ENCODE results near the gene SLC26A9.

- no peak for TF ChIP-seq CTCF (tag by site-specific recombination; IDR thresholded peaks at IDR 0.05)
- TF ChIP-seq KLF16 (tag by site-specific recombination; IDR thresholded peaks at IDR 0.05), result no peak
- TF ChIP-seq BCL11B (tag by site-specific recombination; IDR thresholded peaks at IDR 0.05; ENCODE audit: low read depth), result no peak
- no peak for TF ChIP-seq ZFP41 (tag by site-specific recombination; IDR thresholded peaks at IDR 0.05; ENCODE audit: borderline replicate concordance)
- no peak for TF ChIP-seq ZNF792 (tag by site-specific recombination; IDR thresholded peaks at IDR 0.05)
- TF ChIP-seq ZSCAN5A (tag by site-specific recombination; IDR thresholded peaks at IDR 0.05), result no peak
- TF ChIP-seq ZNF768 (tag by site-specific recombination; IDR thresholded peaks at IDR 0.05), result no peak
- TF ChIP-seq ZNF664 (tag by site-specific recombination; IDR thresholded peaks at IDR 0.05), result no peak
Observed at GRCh38 chr1:205944525-205944924, 1.3 kb upstream of the SLC26A9 start.
